GM12878 (cell line): Measurements from ENCODE around the gene EYA2. TPM values are rescaled to one million over a fixed set of nuclear protein-coding genes. Genes with fewer than 3 reads are reported as not detected.

Source experiments
- ATAC-seq: fragments of 200-7000 bp; cut with Tn5 transposase; 3 replicates; pipeline ENCODE4 v1.9.1; 2020; ENCODE audit warnings: mild to moderate bottlenecking, moderate library complexity
- BruUV-seq: library from RNA; stranded (reverse); fragments of 400-500 nt; replicated peaks from 2 replicates; lab custom pipeline; 2021; lab: Mats Ljungman, UMichigan
- CTCF ChIA-PET: fragments of 300-600 bp; sonication (Branson Sonifier 250); formaldehyde crosslinking; extraction: SDS; loops from one replicate; lab custom pipeline; 2021; ENCODE audit warnings: inconsistent platforms; lab: Yijun Ruan, JAX
- POLR2A ChIA-PET: fragments of 350-600 bp; formaldehyde crosslinking; extraction: SDS; loops from one replicate; lab custom pipeline; 2021; ENCODE audit warnings: inconsistent platforms; lab: Charles Lee
- RAD21 ChIA-PET: fragments of 300-600 bp; sonication (Branson Sonifier 250); formaldehyde crosslinking; loops from one replicate; lab custom pipeline; 2023; ENCODE audit warnings: antibody characterized with exemption; ENCODE audit not compliant: unreplicated experiment; lab: Charles Lee
- SMC1A ChIA-PET: fragments of 300-600 bp; sonication (Branson Sonifier 250); formaldehyde crosslinking; loops from one replicate; lab custom pipeline; 2023; ENCODE audit not compliant: unreplicated experiment, uncharacterized antibody; lab: Charles Lee
- DNase-seq: peaks from one replicate; pipeline ENCODE4 v3.0.0-alpha.2; 2011; ENCODE audit warnings: low read depth, low spot score
- FAIRE-seq: peaks from 3 replicates; lab custom pipeline; 2011; peaks lifted over from hg19 to GRCh38; lab: Jason Lieb, UNC
- H2AFZ ChIP-seq: 2 replicates; pipeline ENCODE4 v1.6.0; 2011; ENCODE audit warnings: low read depth, low read length, control low read depth; ENCODE audit not compliant: control insufficient read depth
- H3K27ac ChIP-seq: 2 replicates; pipeline ENCODE4 v1.5.1; 2011; ENCODE audit warnings: control low read depth; ENCODE audit not compliant: control insufficient read depth, insufficient read depth
- H3K27me3 ChIP-seq, 2 experiments: replicated peaks in 1 of 2; 2 replicates each; pipeline versions ENCODE4 v1.6.0 to v1.6.1; 2011; ENCODE audit warnings: low read length in 1 of 2; ENCODE audit not compliant: control insufficient read depth in 2 of 2, insufficient read depth in 2 of 2
- H3K36me3 ChIP-seq, 2 experiments: 2 replicates each; pipeline ENCODE4 v1.5.1; 2011; ENCODE audit warnings: low read length in 1 of 2; ENCODE audit not compliant: control insufficient read depth in 2 of 2, insufficient read depth in 2 of 2
- H3K4me1 ChIP-seq: 2 replicates; pipeline ENCODE4 v1.6.1; 2011; ENCODE audit warnings: mild to moderate bottlenecking, low read length, moderate library complexity, mixed read lengths; ENCODE audit not compliant: control insufficient read depth, insufficient read depth
- H3K4me2 ChIP-seq: 2 replicates; pipeline ENCODE4 v1.6.0; 2011; ENCODE audit warnings: control low read depth; ENCODE audit not compliant: control insufficient read depth, insufficient read depth
- H3K4me3 ChIP-seq: fragments of 200-600 bp; sonication (generic); 2 replicates; pipeline ENCODE4 v1.5.1; 2016
- H3K79me2 ChIP-seq: 2 replicates; pipeline ENCODE4 v1.6.0; 2011; ENCODE audit warnings: low read length; ENCODE audit not compliant: control insufficient read depth, insufficient read depth
- H3K9ac ChIP-seq: 2 replicates; pipeline ENCODE4 v1.8.0; 2011; ENCODE audit warnings: low read length, control low read depth, mixed read lengths; ENCODE audit not compliant: control insufficient read depth, insufficient read depth
- H3K9me3 ChIP-seq: replicated peaks from 3 replicates; pipeline ENCODE4 v1.5.1; 2011; ENCODE audit warnings: mild to moderate bottlenecking, low read length; ENCODE audit not compliant: control insufficient read depth, insufficient read depth
- H4K20me1 ChIP-seq: 2 replicates; pipeline ENCODE4 v1.6.0; 2011; ENCODE audit not compliant: control insufficient read depth, insufficient read depth
- CBX3 ChIP-seq: fragments of 200-600 bp; sonication (generic); IDR thresholded peaks from 2 replicates; pipeline ENCODE4 v1.6.1; 2016; ENCODE audit warnings: low read depth, borderline replicate concordance
- CUX1 ChIP-seq: IDR thresholded peaks from 2 replicates; pipeline ENCODE4 v1.6.1; 2012; ENCODE audit warnings: improper control_type of control experiment, low read depth, low read length; ENCODE audit not compliant: insufficient replicate concordance
- ESRRA ChIP-seq: IDR thresholded peaks from 2 replicates; pipeline ENCODE4 v1.6.1; 2012; ENCODE audit warnings: mild to moderate bottlenecking, low read length, improper control_type of control experiment
- NFXL1 ChIP-seq: fragments of 450-650 bp; IDR thresholded peaks from 2 replicates; pipeline ENCODE4 v1.6.1; 2017; ENCODE audit warnings: antibody characterized with exemption, mild to moderate bottlenecking, borderline replicate concordance
- NR2F1 ChIP-seq: fragments of 450-650 bp; conservative IDR thresholded peaks from 2 replicates; pipeline ENCODE4 v1.6.1; 2017; ENCODE audit warnings: mild to moderate bottlenecking
- NRF1 ChIP-seq: conservative IDR thresholded peaks from 2 replicates; pipeline ENCODE4 v1.6.1; 2011; ENCODE audit warnings: mild to moderate bottlenecking, low read depth, low read length, improper control_type of control experiment
- PBX3 ChIP-seq: IDR thresholded peaks from 2 replicates; pipeline ENCODE4 v1.6.1; 2011; ENCODE audit warnings: mild to moderate bottlenecking, low read depth, low read length, moderate library complexity; ENCODE audit not compliant: insufficient replicate concordance
- RAD51 ChIP-seq: fragments of 450-650 bp; IDR thresholded peaks from 2 replicates; pipeline ENCODE4 v1.6.1; 2016; ENCODE audit warnings: moderate library complexity, mild to moderate bottlenecking, inconsistent platforms
- WGBS: methylation state at CpG from one replicate; pipeline ENCODE4 v1.1.6; 2016; ENCODE audit warnings: low lambda C conversion rate; ENCODE audit not compliant: insufficient replicate concordance, insufficient coverage; ENCODE audit errors: missing lambda C conversion rate; 5-methylcytosine and 5-hydroxymethylcytosine counted together
- in situ Hi-C: fragments of 300-500 bp; cut with MboI; formaldehyde crosslinking; loops from 9 replicates; pipeline ENCODE4 v1.14.3; 2018; ENCODE audit warnings: mixed read lengths
- intact Hi-C: fragments of 100-400 bp; cut with micrococcal nuclease; formaldehyde crosslinking; loops from one replicate; pipeline ENCODE4 v1.14.2; 2022; ENCODE audit not compliant: unreplicated experiment
- polyA plus RNA-seq, 11 experiments: library from polyadenylated mRNA; depleted of rRNA in 4 of 11; unstranded in 6 of 11; stranded (reverse) in 5 of 11; fragments of >200 nt; fragmentation: Nextera tagmentation in 4 of 11; fragmentation: Illumina TruSeq in 1 of 11; extraction: Ambion mirVana in 4 of 11; extraction: Trizol in 1 of 11; gene quantifications; 1 replicate in 1 of 11; 2 replicates in 10 of 11; pipeline versions ENCODE4 v1.2.1 to v1.2.3, GENCODE V29; 2011 to 2016; ENCODE audit warnings: inconsistent platforms in 2 of 11, missing spikeins in 2 of 11, low read depth in 1 of 11
- total RNA-seq, 4 experiments: library from RNA; depleted of rRNA in 3 of 4; stranded (reverse); fragments of >200 nt in 3 of 4; fragmentation: Illumina TruSeq in 1 of 4; extraction: Trizol in 1 of 4; gene quantifications; 2 replicates each; pipeline versions ENCODE4 v1.2.1 to v1.2.3, GENCODE V29; 2013 to 2021
- TF ChIP-seq, protein P1 (sequence below): fragments of 450-650 bp; IDR thresholded peaks from 2 replicates; pipeline ENCODE4 v1.6.1; 2018; ENCODE audit warnings: mild to moderate bottlenecking, low read depth, moderate library complexity; ENCODE audit not compliant: partially characterized antibody

Gene EYA2
- total and polyA plus RNA-seq, 10 of the 15 experiments (the other 5 are each of a cell fraction or from before 2014, with no cell fraction given): 0.20 TPM; not detected in 9

DNA sequence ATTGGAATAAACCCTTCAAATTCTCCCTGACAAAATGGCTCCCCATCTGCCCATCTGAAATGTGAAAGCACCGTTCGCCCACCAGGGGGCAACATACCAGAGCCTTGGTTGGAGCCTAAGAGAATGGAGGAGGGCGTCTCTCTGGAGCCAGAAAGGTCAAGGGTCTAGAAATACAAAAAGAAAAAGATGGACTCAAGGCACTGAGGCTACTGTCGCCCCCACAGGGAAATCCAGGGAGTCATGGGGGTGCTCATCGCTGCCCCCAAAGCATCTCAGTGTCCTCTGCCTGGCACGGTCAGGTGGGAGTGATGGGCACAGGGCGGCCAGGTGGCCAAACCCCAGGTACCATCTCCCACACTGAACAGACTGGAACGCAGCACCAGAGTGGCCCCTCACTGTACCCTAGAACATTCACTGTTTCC lies 325.5 kb downstream of the EYA2 start (continued):
- TF ChIP-seq CUX1 (no peak), PBX3 (no peak), NR2F1 (peak; percentile 52; the same call in 1 of the 2 replicates)
- TF ChIP-seq, all 136 proteins: peak for 6

GRCh38 chr20:47221036-47221625 lies 326.5 kb downstream of the EYA2 start:
- H3K4me1 ChIP-seq: no peaks in the 10 kb centered on the region; the same call in 1 of the 2 replicates
- peak; percentile 24 for DNase-seq
- intact Hi-C loops: no loop called here
- in situ Hi-C loops: no loop called here
- H3K27ac ChIP-seq: no peak overlapping the region
- no TSS peak for BruUV-seq
- H3K9me3 ChIP-seq: no peaks in the 10 kb centered on the region
- no peak overlapping the region for H2AFZ ChIP-seq
- no peak overlapping the region for H3K9ac ChIP-seq
- ChIA-PET POLR2A (no interaction called here), RAD21 (interaction anchor here (1.9 kb wide), 1 partner anchor 165 kb away, joined by 4 read pairs; no protein-coding TSS in a partner anchor), SMC1A (interaction anchor here (1.1 to 1.9 kb wide), 2 partner anchors 52 to 163 kb away, joined by 3 to 10 read pairs; no protein-coding TSS in a partner anchor), CTCF (interaction anchor here (0.8 to 3.8 kb wide), 9 partner anchors 11 to 400 kb away, joined by 3 to 38 read pairs (median 3); no protein-coding TSS in a partner anchor)
- no peak for ATAC-seq
- H3K36me3 ChIP-seq: peaks cover 27 to 40% of the 10 kb centered on the region in 2 experiments
- H3K4me2 ChIP-seq: no peak overlapping the region
- no peaks in the 10 kb centered on the region for H4K20me1 ChIP-seq
- H3K4me3 ChIP-seq: no peak overlapping the region
- no peak for FAIRE-seq
- no peaks in the 10 kb centered on the region for H3K27me3 ChIP-seq
- WGBS: 48% methylated on average over 16 of the region's 16 CpGs
- H3K79me2 ChIP-seq: no peaks in the 10 kb centered on the region
- TF ChIP-seq, protein P1, sequence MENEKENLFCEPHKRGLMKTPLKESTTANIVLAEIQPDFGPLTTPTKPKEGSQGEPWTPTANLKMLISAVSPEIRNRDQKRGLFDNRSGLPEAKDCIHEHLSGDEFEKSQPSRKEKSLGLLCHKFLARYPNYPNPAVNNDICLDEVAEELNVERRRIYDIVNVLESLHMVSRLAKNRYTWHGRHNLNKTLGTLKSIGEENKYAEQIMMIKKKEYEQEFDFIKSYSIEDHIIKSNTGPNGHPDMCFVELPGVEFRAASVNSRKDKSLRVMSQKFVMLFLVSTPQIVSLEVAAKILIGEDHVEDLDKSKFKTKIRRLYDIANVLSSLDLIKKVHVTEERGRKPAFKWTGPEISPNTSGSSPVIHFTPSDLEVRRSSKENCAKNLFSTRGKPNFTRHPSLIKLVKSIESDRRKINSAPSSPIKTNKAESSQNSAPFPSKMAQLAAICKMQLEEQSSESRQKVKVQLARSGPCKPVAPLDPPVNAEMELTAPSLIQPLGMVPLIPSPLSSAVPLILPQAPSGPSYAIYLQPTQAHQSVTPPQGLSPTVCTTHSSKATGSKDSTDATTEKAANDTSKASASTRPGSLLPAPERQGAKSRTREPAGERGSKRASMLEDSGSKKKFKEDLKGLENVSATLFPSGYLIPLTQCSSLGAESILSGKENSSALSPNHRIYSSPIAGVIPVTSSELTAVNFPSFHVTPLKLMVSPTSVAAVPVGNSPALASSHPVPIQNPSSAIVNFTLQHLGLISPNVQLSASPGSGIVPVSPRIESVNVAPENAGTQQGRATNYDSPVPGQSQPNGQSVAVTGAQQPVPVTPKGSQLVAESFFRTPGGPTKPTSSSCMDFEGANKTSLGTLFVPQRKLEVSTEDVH: no peak
- no peak for TF ChIP-seq NRF1
- TF ChIP-seq CBX3: no peak
- peak; percentile 6; the same call in 1 of the 2 replicates for TF ChIP-seq NFXL1
- TF ChIP-seq ESRRA: no peak
- no peak for TF ChIP-seq RAD51
